ENCODE data around the gene ZBTB7B. TPM values are rescaled to one million over a fixed set of nuclear protein-coding genes. Genes with fewer than 3 reads are reported as not detected.
A peak's percentile ranks its signal among the peaks of the same experiment; 100 is the strongest.

ZBTB7B gene
- total and polyA plus RNA-seq, 2 experiments from 2014 or later, result 2.3 to 27.0 TPM

GRCh38 chr1:155050560-155051341 lies 48.1 kb downstream of the ZBTB7B start, which contains the start of gene ADAM15:
Gene ADAM15, plus strand, starts transcription at chr1:155051316. Its CDS starts 71 bp downstream, at chr1:155051387.
- H3K27me3 ChIP-seq (replicated peaks; ENCODE audit: insufficient read depth), result no peaks in the 10 kb centered on the region
- H3K4me3 ChIP-seq, result peak within 1 kb of the TSS; percentile 74
- H3K79me2 ChIP-seq (ENCODE audit: insufficient read depth), result no peaks in the 10 kb centered on the region
- DNase-seq, result peak; percentile 88
- H3K36me3 ChIP-seq (ENCODE audit: low read depth), result no peaks in the 10 kb centered on the region
- H3K9me2 ChIP-seq (ENCODE audit: insufficient read depth), result no peaks in the 10 kb centered on the region
- H3K4me1 ChIP-seq (ENCODE audit: insufficient read depth), result peaks cover 9% of the 10 kb centered on the region
- 1% methylated on average over 52 to 77 of the region's 99 CpGs for WGBS, 2 experiments (ENCODE audit: low coverage in 1 of 2, low lambda C conversion rate in 2 of 2, missing lambda C conversion rate in 2 of 2)
- H3K4me2 ChIP-seq (ENCODE audit: unreplicated experiment), result peak within 1 kb of the TSS; percentile 84
- H4K20me1 ChIP-seq (ENCODE audit: insufficient read depth), result no peaks in the 10 kb centered on the region
- peak within 1 kb of the TSS; percentile 75 for H3K9ac ChIP-seq
- no peak for TF ChIP-seq EZH2phosphoT487 (IDR thresholded peaks at IDR 0.05; ENCODE audit: insufficient read depth, low read depth)
- no peak for TF ChIP-seq EZH2 (IDR thresholded peaks at IDR 0.05; ENCODE audit: insufficient read depth, poor library complexity, severe bottlenecking)
- peak within 1 kb of the TSS; percentile 90 for H2AFZ ChIP-seq
- in situ Hi-C loops (cut with MboI), result no loop called here
- peak within 1 kb of the TSS; percentile 29 for H3K27ac ChIP-seq
- no peaks in the 10 kb centered on the region for H3K9me3 ChIP-seq (ENCODE audit: low read depth)
- H3F3A ChIP-seq (ENCODE audit: insufficient read depth), result peaks cover 10% of the 10 kb centered on the region

- DNase-seq, result no peak
- in situ Hi-C loops (cut with MboI), result no loop called here
Measured at GRCh38 chr1:155051342-155051776, 48.8 kb downstream of the ZBTB7B start.

GRCh38 chr1:155051777-155052398 lies 49.3 kb downstream of the ZBTB7B start:
- no peak for TF ChIP-seq EZH2phosphoT487 (IDR thresholded peaks at IDR 0.05; ENCODE audit: insufficient read depth, low read depth)
- no peak for TF ChIP-seq EZH2 (IDR thresholded peaks at IDR 0.05; ENCODE audit: insufficient read depth, poor library complexity, severe bottlenecking)
- Histone ChIP-seq H3K9ac (peak overlapping the region; percentile 75), H3K4me1 (ENCODE audit: insufficient read depth) (peaks cover 9% of the 10 kb centered on the region), H4K20me1 (ENCODE audit: insufficient read depth) (no peaks in the 10 kb centered on the region), H3K79me2 (ENCODE audit: insufficient read depth) (no peaks in the 10 kb centered on the region), H3K9me3 (ENCODE audit: low read depth) (no peaks in the 10 kb centered on the region), H2AFZ (peak overlapping the region; percentile 70), H3K36me3 (ENCODE audit: low read depth) (no peaks in the 10 kb centered on the region), H3K9me2 (ENCODE audit: insufficient read depth) (no peaks in the 10 kb centered on the region), H3K27ac (no peak overlapping the region), H3K4me2 (ENCODE audit: unreplicated experiment) (peak overlapping the region; percentile 84), H3K27me3 (replicated peaks; ENCODE audit: insufficient read depth) (no peaks in the 10 kb centered on the region), H3F3A (ENCODE audit: insufficient read depth) (peaks cover 10% of the 10 kb centered on the region), H3K4me3 (peak overlapping the region; percentile 74)
- in situ Hi-C loops (cut with MboI), result no loop called here
- 0 to 1% methylated on average over 19 to 26 of the region's 27 CpGs for WGBS, 2 experiments (ENCODE audit: low coverage in 1 of 2, low lambda C conversion rate in 2 of 2, missing lambda C conversion rate in 2 of 2)
- DNase-seq, result peak; percentile 69

More at GRCh38 chr1:155051342-155051776, 48.8 kb downstream of the ZBTB7B start:
- Histone ChIP-seq H3K4me1 (ENCODE audit: insufficient read depth) (peaks cover 9% of the 10 kb centered on the region), H3K36me3 (ENCODE audit: low read depth) (no peaks in the 10 kb centered on the region), H3K9ac (peak overlapping the region; percentile 75), H3K9me3 (ENCODE audit: low read depth) (no peaks in the 10 kb centered on the region), H3K4me3 (peak overlapping the region; percentile 74), H3K4me2 (ENCODE audit: unreplicated experiment) (peak overlapping the region; percentile 84), H2AFZ (peak overlapping the region; percentile 70), H3K79me2 (ENCODE audit: insufficient read depth) (no peaks in the 10 kb centered on the region), H3K9me2 (ENCODE audit: insufficient read depth) (no peaks in the 10 kb centered on the region), H3K27ac (no peak overlapping the region), H4K20me1 (ENCODE audit: insufficient read depth) (no peaks in the 10 kb centered on the region), H3F3A (ENCODE audit: insufficient read depth) (peaks cover 10% of the 10 kb centered on the region), H3K27me3 (replicated peaks; ENCODE audit: insufficient read depth) (no peaks in the 10 kb centered on the region)
- 2% methylated on average over 20 to 30 of the region's 31 CpGs for WGBS, 2 experiments (ENCODE audit: low coverage in 1 of 2, low lambda C conversion rate in 2 of 2, missing lambda C conversion rate in 2 of 2)
- no peak for TF ChIP-seq EZH2 (IDR thresholded peaks at IDR 0.05; ENCODE audit: insufficient read depth, poor library complexity, severe bottlenecking)

- H3K36me3 ChIP-seq (ENCODE audit: low read depth), result no peaks in the 10 kb centered on the region
- no peaks in the 10 kb centered on the region for H3K27me3 ChIP-seq (replicated peaks; ENCODE audit: insufficient read depth)
- H4K20me1 ChIP-seq (ENCODE audit: insufficient read depth), result no peaks in the 10 kb centered on the region
- H3K9me3 ChIP-seq (ENCODE audit: low read depth), result no peaks in the 10 kb centered on the region
- H3K4me1 ChIP-seq (ENCODE audit: insufficient read depth), result peaks cover 9% of the 10 kb centered on the region
- H3K4me2 ChIP-seq (ENCODE audit: unreplicated experiment), result peak overlapping the region; percentile 84
- H2AFZ ChIP-seq, result peak overlapping the region; percentile 70
- WGBS, 2 experiments (ENCODE audit: low coverage in 1 of 2, low lambda C conversion rate in 2 of 2, missing lambda C conversion rate in 2 of 2), result 62% methylated on average over 11 to 12 of the region's 12 CpGs
- peak overlapping the region; percentile 74 for H3K4me3 ChIP-seq
- no peaks in the 10 kb centered on the region for H3K79me2 ChIP-seq (ENCODE audit: insufficient read depth)
- no peak for TF ChIP-seq EZH2 (IDR thresholded peaks at IDR 0.05; ENCODE audit: insufficient read depth, poor library complexity, severe bottlenecking)
- TF ChIP-seq EZH2phosphoT487 (IDR thresholded peaks at IDR 0.05; ENCODE audit: insufficient read depth, low read depth), result no peak
- peaks cover 10% of the 10 kb centered on the region for H3F3A ChIP-seq (ENCODE audit: insufficient read depth)
- H3K27ac ChIP-seq, result no peak overlapping the region
- H3K9me2 ChIP-seq (ENCODE audit: insufficient read depth), result no peaks in the 10 kb centered on the region
- peak overlapping the region; percentile 75 for H3K9ac ChIP-seq
- peak; percentile 37 for DNase-seq
- in situ Hi-C loops (cut with MboI), result no loop called here
Measured at GRCh38 chr1:155052439-155053395, 50.1 kb downstream of the ZBTB7B start.

Measured in GM23248 (cell line).